GM18858 (cell line): ENCODE data around the gene UTP20.

ENCODE experiments used
- ATAC-seq: cut with Tn5 transposase; IDR thresholded peaks from one replicate; pipeline ENCODE4 v1.9.1; 2021; ENCODE audit not compliant: unreplicated experiment

Gene UTP20

GRCh38 chr12:101280006-101280505 lies at the start of gene UTP20:
Gene UTP20, plus strand, starts transcription at chr12:101280105. Its CDS starts 178 bp downstream, at chr12:101280283.
- ATAC-seq, result peak; percentile 96

- no peak for ATAC-seq
Observed at GRCh38 chr12:101230547-101230946, 49.4 kb upstream of the UTP20 start.

- ATAC-seq, result no peak
Observed at GRCh38 chr12:101231636-101232035, 48.3 kb upstream of the UTP20 start.

- ATAC-seq, result no peak
Observed at GRCh38 chr12:101235686-101236085, 44.2 kb upstream of the UTP20 start.

- ATAC-seq, result no peak
Observed at GRCh38 chr12:101238306-101238705, 41.6 kb upstream of the UTP20 start.

- ATAC-seq, result no peak
Observed at GRCh38 chr12:101238800-101239329, 41.0 kb upstream of the UTP20 start.

- ATAC-seq, result no peak
Observed at GRCh38 chr12:101243074-101243473, 36.8 kb upstream of the UTP20 start.

- ATAC-seq, result no peak
Observed at GRCh38 chr12:101243616-101244015, 36.3 kb upstream of the UTP20 start.

GRCh38 chr12:101256266-101256665 lies 23.6 kb upstream of the UTP20 start:
- no peak for ATAC-seq

GRCh38 chr12:101257357-101257756 lies 22.5 kb upstream of the UTP20 start:
- ATAC-seq, result no peak

GRCh38 chr12:101267111-101267510 lies 12.8 kb upstream of the UTP20 start:
- no peak for ATAC-seq

GRCh38 chr12:101276433-101276832 lies 3.5 kb upstream of the UTP20 start:
- ATAC-seq, result no peak

GRCh38 chr12:101277443-101277842 lies 2.5 kb upstream of the UTP20 start:
- no peak for ATAC-seq

GRCh38 chr12:101287357-101287756 lies 7.5 kb downstream of the UTP20 start:
- ATAC-seq, result no peak

GRCh38 chr12:101297661-101298060 lies 17.8 kb downstream of the UTP20 start:
- ATAC-seq, result no peak

GRCh38 chr12:101298426-101298825 lies 18.5 kb downstream of the UTP20 start:
- no peak for ATAC-seq

- ATAC-seq, result no peak
Observed at GRCh38 chr12:101299346-101299745, 19.4 kb downstream of the UTP20 start.

GRCh38 chr12:101299931-101300330 lies 20.0 kb downstream of the UTP20 start:
- ATAC-seq, result no peak

GRCh38 chr12:101302741-101303140 lies 22.8 kb downstream of the UTP20 start:
- no peak for ATAC-seq

- ATAC-seq, result no peak
Observed at GRCh38 chr12:101305226-101305779, 25.4 kb downstream of the UTP20 start.

GRCh38 chr12:101305794-101306193 lies 25.9 kb downstream of the UTP20 start:
- ATAC-seq, result no peak

GRCh38 chr12:101322480-101322879 lies 42.6 kb downstream of the UTP20 start:
- ATAC-seq, result no peak

GRCh38 chr12:101323255-101323654 lies 43.4 kb downstream of the UTP20 start:
- ATAC-seq, result no peak
